HEK293 (cell line): ENCODE results near the gene PROSER3.

Experiments
- GLI4 ChIP-seq: fragments of 450-650 bp; formaldehyde crosslinking; IDR thresholded peaks from 2 replicates; pipeline ENCODE4 v1.5.1; 2016; ENCODE audit warnings: missing biosample characterization, missing genetic modification characterization
- KLF1 ChIP-seq: fragments of 450-650 bp; formaldehyde crosslinking; IDR thresholded peaks from 2 replicates; pipeline ENCODE4 v1.5.1; 2016; ENCODE audit warnings: missing biosample characterization, missing genetic modification characterization
- KLF9 ChIP-seq: fragments of 450-650 bp; formaldehyde crosslinking; IDR thresholded peaks from 2 replicates; pipeline ENCODE4 v1.5.1; 2016; ENCODE audit warnings: missing biosample characterization, missing genetic modification characterization, low read depth
- MYNN ChIP-seq: fragments of 450-650 bp; formaldehyde crosslinking; IDR thresholded peaks from 2 replicates; pipeline ENCODE4 v1.5.1; 2016; ENCODE audit warnings: missing biosample characterization, missing genetic modification characterization, borderline replicate concordance
- SP2 ChIP-seq: fragments of 450-650 bp; formaldehyde crosslinking; IDR thresholded peaks from 2 replicates; pipeline ENCODE4 v1.5.1; 2016; ENCODE audit warnings: missing biosample characterization, missing genetic modification characterization
- YY1 ChIP-seq: fragments of 450-650 bp; formaldehyde crosslinking; IDR thresholded peaks from 2 replicates; pipeline ENCODE4 v1.5.1; 2018; ENCODE audit warnings: missing biosample characterization, missing genetic modification characterization
- ZBTB1 ChIP-seq: fragments of 450-650 bp; formaldehyde crosslinking; IDR thresholded peaks from 2 replicates; pipeline ENCODE4 v1.5.1; 2016; ENCODE audit warnings: missing biosample characterization, missing genetic modification characterization
- ZBTB11 ChIP-seq: fragments of 450-650 bp; formaldehyde crosslinking; conservative IDR thresholded peaks from 2 replicates; pipeline ENCODE4 v1.5.1; 2016; ENCODE audit warnings: low read depth, missing biosample characterization, missing genetic modification characterization
- ZBTB48 ChIP-seq: fragments of 450-650 bp; formaldehyde crosslinking; IDR thresholded peaks from 2 replicates; pipeline ENCODE4 v1.5.1; 2016; ENCODE audit warnings: missing biosample characterization, missing genetic modification characterization
- ZEB2 ChIP-seq: fragments of 450-650 bp; formaldehyde crosslinking; IDR thresholded peaks from 2 replicates; pipeline ENCODE4 v1.5.1; 2016; ENCODE audit warnings: missing biosample characterization, missing genetic modification characterization
- ZIC2 ChIP-seq: fragments of 450-650 bp; formaldehyde crosslinking; IDR thresholded peaks from 2 replicates; pipeline ENCODE4 v1.5.1; 2016; ENCODE audit warnings: missing biosample characterization, missing genetic modification characterization
- ZNF140 ChIP-seq: fragments of 450-650 bp; formaldehyde crosslinking; IDR thresholded peaks from 2 replicates; pipeline ENCODE4 v1.5.1; 2016; ENCODE audit warnings: missing biosample characterization, missing genetic modification characterization
- ZNF169 ChIP-seq: fragments of 450-650 bp; formaldehyde crosslinking; IDR thresholded peaks from 2 replicates; pipeline ENCODE4 v1.5.1; 2016; ENCODE audit warnings: missing biosample characterization, missing genetic modification characterization
- ZNF19 ChIP-seq: fragments of 450-650 bp; formaldehyde crosslinking; IDR thresholded peaks from 2 replicates; pipeline ENCODE4; 2016; ENCODE audit warnings: missing biosample characterization, missing genetic modification characterization, low read depth
- ZNF239 ChIP-seq: fragments of 450-650 bp; formaldehyde crosslinking; IDR thresholded peaks from 2 replicates; pipeline ENCODE4 v1.5.1; 2016; ENCODE audit warnings: missing biosample characterization, missing genetic modification characterization
- ZNF274 ChIP-seq, 2 experiments: fragments of 200-500 bp in 1 of 2; fragments of 450-650 bp in 1 of 2; sonication (Bioruptor generic) in 1 of 2; formaldehyde crosslinking in 1 of 2; IDR thresholded peaks; 2 replicates each; pipeline versions ENCODE4 v1.5.1 to v1.6.1; 2014 to 2016; ENCODE audit warnings: borderline replicate concordance in 1 of 2, inconsistent platforms in 1 of 2, low read length in 1 of 2, missing biosample characterization in 1 of 2, missing genetic modification characterization in 1 of 2
- ZNF335 ChIP-seq: fragments of 450-650 bp; formaldehyde crosslinking; conservative IDR thresholded peaks from 2 replicates; pipeline ENCODE4 v1.5.1; 2016; ENCODE audit warnings: missing biosample characterization, missing genetic modification characterization
- ZNF350 ChIP-seq: fragments of 450-650 bp; formaldehyde crosslinking; IDR thresholded peaks from 2 replicates; pipeline ENCODE4 v1.5.0; 2017; ENCODE audit warnings: missing biosample characterization, mild to moderate bottlenecking, missing genetic modification characterization
- ZNF391 ChIP-seq: fragments of 450-650 bp; formaldehyde crosslinking; IDR thresholded peaks from 2 replicates; pipeline ENCODE4 v1.5.1; 2016; ENCODE audit warnings: low read depth, missing biosample characterization, missing genetic modification characterization, borderline replicate concordance
- ZNF639 ChIP-seq: fragments of 450-650 bp; formaldehyde crosslinking; IDR thresholded peaks from 2 replicates; pipeline ENCODE4 v1.5.1; 2016; ENCODE audit warnings: missing biosample characterization, missing genetic modification characterization
- ZNF660 ChIP-seq: fragments of 450-650 bp; IDR thresholded peaks from 2 replicates; pipeline ENCODE4 v1.5.1; 2018; ENCODE audit warnings: missing biosample characterization, mild to moderate bottlenecking, missing genetic modification characterization
- ZNF777 ChIP-seq: fragments of 450-650 bp; formaldehyde crosslinking; IDR thresholded peaks from 2 replicates; pipeline ENCODE4 v1.5.1; 2017; ENCODE audit warnings: missing biosample characterization, missing genetic modification characterization, borderline replicate concordance
- ZSCAN18 ChIP-seq: fragments of 450-650 bp; formaldehyde crosslinking; IDR thresholded peaks from 2 replicates; pipeline ENCODE4 v1.5.1; 2016; ENCODE audit warnings: missing biosample characterization, missing genetic modification characterization
- TF ChIP-seq, protein P1 (sequence below): fragments of 450-650 bp; formaldehyde crosslinking; conservative IDR thresholded peaks from 2 replicates; pipeline ENCODE4 v1.5.1; 2016; ENCODE audit warnings: low read depth, missing biosample characterization, missing genetic modification characterization
- TF ChIP-seq, protein P2 (sequence below): fragments of 450-650 bp; formaldehyde crosslinking; IDR thresholded peaks from 2 replicates; pipeline ENCODE4 v1.5.1; 2016; ENCODE audit warnings: missing biosample characterization, missing genetic modification characterization

Gene PROSER3

DNA sequence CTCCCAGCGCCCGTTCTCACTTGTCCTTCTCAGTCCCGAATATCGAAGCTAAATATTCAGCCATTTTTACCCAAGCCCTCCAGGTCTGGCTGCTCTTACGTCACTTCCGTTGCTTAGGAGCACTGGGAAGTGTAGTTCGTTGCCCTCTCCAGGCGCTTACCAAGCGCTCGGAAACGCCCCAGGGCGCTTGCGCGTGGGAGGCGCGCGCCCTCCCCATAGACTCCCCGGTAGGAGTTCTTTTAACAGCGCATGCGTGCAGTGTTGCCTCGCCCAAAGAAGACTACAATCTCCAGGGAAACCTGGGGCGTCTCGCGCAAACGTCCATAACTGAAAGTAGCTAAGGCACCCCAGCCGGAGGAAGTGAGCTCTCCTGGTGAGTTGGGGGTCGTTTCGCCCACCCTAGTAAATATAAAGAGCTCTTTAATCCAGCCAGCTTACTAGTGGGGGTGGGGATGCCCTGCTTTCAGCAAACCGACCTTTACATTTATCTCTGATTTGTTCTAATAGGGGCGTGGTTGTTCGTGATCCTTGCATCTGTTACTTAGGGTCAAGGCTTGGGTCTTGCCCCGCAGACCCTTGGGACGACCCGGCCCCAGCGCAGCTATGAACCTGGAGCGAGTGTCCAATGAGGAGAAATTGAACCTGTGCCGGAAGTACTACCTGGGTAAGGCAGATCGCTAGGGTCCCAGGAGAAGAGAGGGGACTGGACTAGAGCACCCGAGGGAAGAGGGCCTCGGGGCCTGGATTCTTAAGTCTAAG is 12.5 kb upstream of the PROSER3 start, which contains the start of the genes PSENEN and U2AF1L4 (continued):
- TF ChIP-seq, protein P1, sequence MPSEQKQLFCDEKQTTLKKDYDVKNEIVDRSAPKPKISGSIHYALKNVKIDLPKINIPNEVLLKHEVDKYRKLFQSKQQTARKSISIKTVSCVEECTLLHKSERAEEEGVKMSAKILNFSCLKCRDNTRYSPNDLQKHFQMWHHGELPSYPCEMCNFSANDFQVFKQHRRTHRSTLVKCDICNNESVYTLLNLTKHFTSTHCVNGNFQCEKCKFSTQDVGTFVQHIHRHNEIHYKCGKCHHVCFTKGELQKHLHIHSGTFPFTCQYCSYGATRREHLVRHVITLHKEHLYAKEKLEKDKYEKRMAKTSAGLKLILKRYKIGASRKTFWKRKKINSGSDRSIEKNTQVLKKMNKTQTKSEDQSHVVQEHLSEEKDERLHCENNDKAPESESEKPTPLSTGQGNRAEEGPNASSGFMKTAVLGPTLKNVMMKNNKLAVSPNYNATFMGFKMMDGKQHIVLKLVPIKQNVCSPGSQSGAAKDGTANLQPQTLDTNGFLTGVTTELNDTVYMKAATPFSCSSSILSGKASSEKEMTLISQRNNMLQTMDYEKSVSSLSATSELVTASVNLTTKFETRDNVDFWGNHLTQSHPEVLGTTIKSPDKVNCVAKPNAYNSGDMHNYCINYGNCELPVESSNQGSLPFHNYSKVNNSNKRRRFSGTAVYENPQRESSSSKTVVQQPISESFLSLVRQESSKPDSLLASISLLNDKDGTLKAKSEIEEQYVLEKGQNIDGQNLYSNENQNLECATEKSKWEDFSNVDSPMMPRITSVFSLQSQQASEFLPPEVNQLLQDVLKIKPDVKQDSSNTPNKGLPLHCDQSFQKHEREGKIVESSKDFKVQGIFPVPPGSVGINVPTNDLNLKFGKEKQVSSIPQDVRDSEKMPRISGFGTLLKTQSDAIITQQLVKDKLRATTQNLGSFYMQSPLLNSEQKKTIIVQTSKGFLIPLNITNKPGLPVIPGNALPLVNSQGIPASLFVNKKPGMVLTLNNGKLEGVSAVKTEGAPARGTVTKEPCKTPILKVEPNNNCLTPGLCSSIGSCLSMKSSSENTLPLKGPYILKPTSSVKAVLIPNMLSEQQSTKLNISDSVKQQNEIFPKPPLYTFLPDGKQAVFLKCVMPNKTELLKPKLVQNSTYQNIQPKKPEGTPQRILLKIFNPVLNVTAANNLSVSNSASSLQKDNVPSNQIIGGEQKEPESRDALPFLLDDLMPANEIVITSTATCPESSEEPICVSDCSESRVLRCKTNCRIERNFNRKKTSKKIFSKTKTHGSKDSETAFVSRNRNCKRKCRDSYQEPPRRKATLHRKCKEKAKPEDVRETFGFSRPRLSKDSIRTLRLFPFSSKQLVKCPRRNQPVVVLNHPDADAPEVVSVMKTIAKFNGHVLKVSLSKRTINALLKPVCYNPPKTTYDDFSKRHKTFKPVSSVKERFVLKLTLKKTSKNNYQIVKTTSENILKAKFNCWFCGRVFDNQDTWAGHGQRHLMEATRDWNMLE (tag by site-specific recombination) = peak; percentile 53
- TF ChIP-seq, protein P2, sequence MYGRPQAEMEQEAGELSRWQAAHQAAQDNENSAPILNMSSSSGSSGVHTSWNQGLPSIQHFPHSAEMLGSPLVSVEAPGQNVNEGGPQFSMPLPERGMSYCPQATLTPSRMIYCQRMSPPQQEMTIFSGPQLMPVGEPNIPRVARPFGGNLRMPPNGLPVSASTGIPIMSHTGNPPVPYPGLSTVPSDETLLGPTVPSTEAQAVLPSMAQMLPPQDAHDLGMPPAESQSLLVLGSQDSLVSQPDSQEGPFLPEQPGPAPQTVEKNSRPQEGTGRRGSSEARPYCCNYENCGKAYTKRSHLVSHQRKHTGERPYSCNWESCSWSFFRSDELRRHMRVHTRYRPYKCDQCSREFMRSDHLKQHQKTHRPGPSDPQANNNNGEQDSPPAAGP (tag by site-specific recombination) = no peak
- TF ChIP-seq ZBTB1 (tag by site-specific recombination) = no peak
- TF ChIP-seq GLI4 (tag by site-specific recombination) = no peak
- TF ChIP-seq ZNF239 (tag by site-specific recombination) = no peak
- peak; percentile 81; the same call in 1 of the 2 replicates for TF ChIP-seq YY1 (tag by site-specific recombination)
- no peak; the same call in 1 of the 2 replicates for TF ChIP-seq SP2
- TF ChIP-seq ZNF169 (tag by site-specific recombination) = no peak
- no peak for TF ChIP-seq ZNF274 (IDR thresholded peaks at IDR 0.05; ENCODE audit: low read length)
- TF ChIP-seq ZNF274 (tag by site-specific recombination; IDR thresholded peaks at IDR 0.05; ENCODE audit: borderline replicate concordance) = no peak
- TF ChIP-seq ZNF140 (tag by site-specific recombination) = no peak
- TF ChIP-seq ZBTB48 (tag by site-specific recombination) = peak; percentile 96
- TF ChIP-seq ZNF777 = no peak
- TF ChIP-seq KLF1 (tag by site-specific recombination) = no peak
- no peak for TF ChIP-seq ZSCAN18
- peak; percentile 84 for TF ChIP-seq KLF9 (tag by site-specific recombination)
- peak; percentile 2; the same call in 1 of the 2 replicates for TF ChIP-seq ZNF639 (tag by site-specific recombination)
- TF ChIP-seq ZNF350 = no peak
- TF ChIP-seq ZNF335 (tag by site-specific recombination) = peak; percentile 99
- TF ChIP-seq ZEB2 = 0 out of 2 replicates have a peak, but pooled peaks have one; percentile 17
- peak; percentile 64 for TF ChIP-seq ZBTB11
- no peak for TF ChIP-seq ZNF19 (tag by site-specific recombination)
- no peak for TF ChIP-seq ZNF391 (tag by site-specific recombination)
- TF ChIP-seq MYNN (tag by site-specific recombination) = no peak
- peak; percentile 78 for TF ChIP-seq ZIC2
- TF ChIP-seq ZNF660 = peak; percentile 37; the same call in 1 of the 2 replicates
